Body of pancreas (tissue), 4 donors: Measurements from ENCODE around the gene KRTAP13-4.

Source experiments
- POLR2A ChIP-seq, 3 donors: fragments of 450-650 bp; IDR thresholded peaks; one replicate each; pipeline ENCODE4 v1.6.1; 2016; ENCODE audit warnings: antibody characterized with exemption in 3 of 3, mild to moderate bottlenecking in 2 of 3
- TF ChIP-seq, protein P1 (sequence below), 7 experiments: fragments of 450-650 bp in 4 of 7; fragments of 200-600 bp in 3 of 7; sonication (generic) in 3 of 7; IDR thresholded peaks; one replicate each; pipeline ENCODE4 v1.5.1; 2016 to 2019; ENCODE audit warnings: antibody characterized with exemption in 7 of 7

DNA sequence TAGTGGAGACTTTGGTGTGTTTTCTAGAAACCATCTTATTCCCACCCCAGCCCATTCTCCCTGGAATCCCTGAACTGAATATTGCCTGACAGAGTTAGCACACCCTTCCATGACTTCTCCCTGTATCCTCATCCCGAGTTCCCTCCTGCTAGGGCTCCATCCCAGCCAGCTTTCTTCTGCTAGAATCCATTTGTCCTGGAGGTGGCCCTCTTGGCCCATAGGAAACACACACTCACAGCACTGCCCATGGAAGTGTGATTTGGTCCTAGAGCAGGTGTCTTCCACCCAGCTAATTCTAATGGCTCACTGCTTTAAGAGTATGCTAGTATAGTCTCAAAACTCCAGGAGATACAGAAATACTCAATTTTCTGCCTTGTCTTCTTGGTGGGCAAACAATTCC is 14.2 kb downstream of the KRTAP13-4 start:
- TF ChIP-seq, protein P1, sequence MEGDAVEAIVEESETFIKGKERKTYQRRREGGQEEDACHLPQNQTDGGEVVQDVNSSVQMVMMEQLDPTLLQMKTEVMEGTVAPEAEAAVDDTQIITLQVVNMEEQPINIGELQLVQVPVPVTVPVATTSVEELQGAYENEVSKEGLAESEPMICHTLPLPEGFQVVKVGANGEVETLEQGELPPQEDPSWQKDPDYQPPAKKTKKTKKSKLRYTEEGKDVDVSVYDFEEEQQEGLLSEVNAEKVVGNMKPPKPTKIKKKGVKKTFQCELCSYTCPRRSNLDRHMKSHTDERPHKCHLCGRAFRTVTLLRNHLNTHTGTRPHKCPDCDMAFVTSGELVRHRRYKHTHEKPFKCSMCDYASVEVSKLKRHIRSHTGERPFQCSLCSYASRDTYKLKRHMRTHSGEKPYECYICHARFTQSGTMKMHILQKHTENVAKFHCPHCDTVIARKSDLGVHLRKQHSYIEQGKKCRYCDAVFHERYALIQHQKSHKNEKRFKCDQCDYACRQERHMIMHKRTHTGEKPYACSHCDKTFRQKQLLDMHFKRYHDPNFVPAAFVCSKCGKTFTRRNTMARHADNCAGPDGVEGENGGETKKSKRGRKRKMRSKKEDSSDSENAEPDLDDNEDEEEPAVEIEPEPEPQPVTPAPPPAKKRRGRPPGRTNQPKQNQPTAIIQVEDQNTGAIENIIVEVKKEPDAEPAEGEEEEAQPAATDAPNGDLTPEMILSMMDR (IDR thresholded peaks at IDR 0.05) = no peak
- TF ChIP-seq POLR2A (IDR thresholded peaks at IDR 0.05) = no peak
